NT2/D1 (cell line): Measurements from ENCODE around the gene MCCD1.
"Not testable (repeated sequence)": the region's sequence is repeated elsewhere in the genome, so short reads cannot be mapped to it uniquely, and the experiment has no call there.

Source experiments
- DNase-seq: peaks from one replicate; pipeline ENCODE4 v3.0.0-alpha.2; 2011; ENCODE audit warnings: low read depth, low spot score
- H3K27me3 ChIP-seq: 2 replicates; pipeline ENCODE4 v1.6.0; 2011; ENCODE audit warnings: mild to moderate bottlenecking; ENCODE audit not compliant: insufficient read length, insufficient read depth
- H3K36me3 ChIP-seq: 2 replicates; pipeline ENCODE4 v1.6.1; 2011; ENCODE audit warnings: mild to moderate bottlenecking, low read length, mixed read lengths; ENCODE audit not compliant: insufficient read depth, insufficient read length
- H3K4me1 ChIP-seq: 2 replicates; pipeline ENCODE4 v1.5.1; 2011; ENCODE audit not compliant: insufficient read depth, insufficient read length
- H3K4me3 ChIP-seq: 2 replicates; pipeline ENCODE4 v1.5.1; 2011; ENCODE audit warnings: low read depth; ENCODE audit not compliant: insufficient read length
- H3K9ac ChIP-seq: 2 replicates; pipeline ENCODE4 v1.6.0; 2011; ENCODE audit warnings: low read depth; ENCODE audit not compliant: insufficient read length
- H3K9me3 ChIP-seq: 2 replicates; pipeline ENCODE4 v1.5.1; 2011; ENCODE audit warnings: mild to moderate bottlenecking, low read length; ENCODE audit not compliant: insufficient read depth
- SUZ12 ChIP-seq: IDR thresholded peaks from 2 replicates; pipeline ENCODE4 v1.6.1; 2011; ENCODE audit not compliant: insufficient read length, insufficient read depth; ENCODE audit errors: extremely low read depth
- YY1 ChIP-seq: IDR thresholded peaks from 2 replicates; pipeline ENCODE4 v1.6.1; 2011; ENCODE audit not compliant: insufficient read length, insufficient read depth
- ZNF274 ChIP-seq: IDR thresholded peaks from 2 replicates; pipeline ENCODE4 v1.6.1; 2011; ENCODE audit warnings: mild to moderate bottlenecking, low read depth, low read length

MCCD1 gene, protein sequence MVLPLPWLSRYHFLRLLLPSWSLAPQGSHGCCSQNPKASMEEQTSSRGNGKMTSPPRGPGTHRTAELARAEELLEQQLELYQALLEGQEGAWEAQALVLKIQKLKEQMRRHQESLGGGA

DNA sequence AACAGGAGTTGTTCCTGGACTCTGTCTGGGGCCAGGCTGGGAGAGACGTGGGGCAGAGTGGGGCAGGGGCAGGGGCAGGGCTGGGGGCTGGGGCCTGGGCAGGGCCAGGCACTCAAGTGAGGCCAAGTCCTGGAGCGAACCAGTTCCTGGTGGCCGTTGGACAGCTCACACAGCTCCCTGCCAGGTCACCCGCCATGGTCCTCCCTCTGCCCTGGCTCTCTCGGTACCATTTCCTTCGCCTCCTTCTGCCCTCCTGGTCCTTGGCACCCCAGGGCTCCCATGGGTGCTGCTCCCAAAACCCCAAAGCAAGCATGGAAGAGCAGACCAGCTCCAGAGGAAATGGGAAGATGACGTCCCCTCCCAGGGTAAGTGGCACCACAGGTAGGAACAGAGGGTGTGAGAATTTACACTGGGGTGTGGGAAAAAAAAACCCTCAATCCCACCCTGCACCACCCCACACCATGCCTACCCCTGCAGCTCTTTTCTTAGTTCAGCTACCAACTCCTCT, at the start of gene MCCD1:
TSS of gene MCCD1 (plus strand) at position 142 of the 508 bp plus-strand sequence. CDS start at position 195, 53 bp downstream.
- no peak within 1 kb of the TSS for H3K4me3 ChIP-seq
- H3K9ac ChIP-seq, result no peak within 1 kb of the TSS
- peaks cover 44% of the 10 kb centered on the region for H3K36me3 ChIP-seq
- no peaks in the 10 kb centered on the region for H3K9me3 ChIP-seq
- H3K4me1 ChIP-seq, result no peaks in the 10 kb centered on the region
- DNase-seq, result no peak
- TF ChIP-seq ZNF274 (no peak), SUZ12 (no peak), YY1 (no peak)
- H3K27me3 ChIP-seq, result no peaks in the 10 kb centered on the region

DNA sequence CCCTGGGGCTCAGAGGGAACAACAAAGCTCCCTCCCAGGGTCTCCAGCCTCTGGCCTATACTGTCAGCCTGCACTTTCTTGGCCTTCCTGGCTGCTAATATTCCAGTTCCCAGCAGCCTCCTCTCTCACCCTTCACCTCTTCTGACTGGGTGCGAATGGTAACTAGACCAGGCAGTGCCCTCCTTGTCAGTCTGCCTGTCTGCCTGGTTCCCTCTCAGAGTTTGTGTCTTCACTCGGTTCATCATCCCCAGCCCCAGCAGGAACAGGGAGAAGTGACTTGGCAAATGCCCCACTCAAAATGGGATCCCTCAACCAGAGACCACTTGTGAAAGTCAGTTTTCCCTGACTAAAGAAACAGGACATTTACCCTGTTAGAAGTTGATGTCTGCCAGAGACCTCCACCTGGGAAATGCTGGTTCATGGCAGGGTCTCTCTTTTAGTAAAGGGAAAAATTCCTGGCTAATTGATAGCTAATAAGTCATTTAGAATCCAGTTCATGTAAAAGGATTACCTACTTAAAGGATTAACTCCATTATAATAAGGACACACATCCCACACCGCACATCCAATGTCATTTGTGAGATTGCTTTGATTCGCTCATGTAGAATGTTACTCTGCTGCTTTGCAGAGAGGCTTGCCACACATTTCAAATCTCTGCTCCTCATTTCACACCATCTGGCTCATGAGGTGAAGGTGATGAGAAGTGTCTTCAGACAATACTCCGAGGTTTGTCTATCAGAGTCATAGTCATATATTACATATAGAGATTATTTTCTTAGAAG, 49.4 kb upstream of the MCCD1 start:
- Histone ChIP-seq H3K9ac (no peak overlapping the region), H3K4me1 (no peaks in the 10 kb centered on the region), H3K9me3 (no peaks in the 10 kb centered on the region), H3K4me3 (no peak overlapping the region), H3K36me3 (no peaks in the 10 kb centered on the region), H3K27me3 (no peaks in the 10 kb centered on the region)
- TF ChIP-seq ZNF274 (no peak), YY1 (no peak), SUZ12 (no peak)
- no peak for DNase-seq

DNA sequence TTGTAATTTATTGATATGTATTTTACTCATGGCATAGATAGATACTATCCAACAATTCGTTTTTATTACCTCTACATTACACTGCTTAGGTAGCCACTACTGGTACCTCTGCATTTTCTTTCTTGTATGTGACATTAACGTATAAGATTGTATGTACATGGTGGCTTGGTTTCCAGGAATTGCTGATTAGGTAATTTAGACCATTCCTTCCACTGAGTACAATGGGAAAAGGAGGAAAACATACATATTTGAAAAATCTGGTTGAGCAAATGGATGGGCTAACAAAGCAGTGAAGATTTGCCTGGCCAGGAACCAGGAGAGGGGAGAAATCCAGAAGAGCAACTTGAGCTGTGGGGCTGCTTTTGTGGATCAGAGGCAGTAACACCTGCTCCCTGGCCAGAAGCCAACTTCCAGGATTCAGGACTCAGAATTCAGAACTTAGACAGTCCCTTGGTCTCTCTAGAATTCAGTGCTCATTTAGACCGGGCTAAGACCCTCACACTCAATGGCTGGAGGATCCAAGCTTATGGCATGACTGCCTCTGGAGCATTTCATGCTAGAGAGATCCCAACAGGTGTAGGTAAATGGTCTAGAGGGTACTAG, 48.7 kb upstream of the MCCD1 start:
- H3K27me3 ChIP-seq, result no peaks in the 10 kb centered on the region
- TF ChIP-seq SUZ12, result no peak
- no peak for TF ChIP-seq ZNF274
- no peak for TF ChIP-seq YY1
- H3K9me3 ChIP-seq, result no peaks in the 10 kb centered on the region
- no peaks in the 10 kb centered on the region for H3K4me1 ChIP-seq
- no peak overlapping the region for H3K9ac ChIP-seq
- no peak overlapping the region for H3K4me3 ChIP-seq
- DNase-seq, result no peak
- H3K36me3 ChIP-seq, result no peaks in the 10 kb centered on the region

DNA sequence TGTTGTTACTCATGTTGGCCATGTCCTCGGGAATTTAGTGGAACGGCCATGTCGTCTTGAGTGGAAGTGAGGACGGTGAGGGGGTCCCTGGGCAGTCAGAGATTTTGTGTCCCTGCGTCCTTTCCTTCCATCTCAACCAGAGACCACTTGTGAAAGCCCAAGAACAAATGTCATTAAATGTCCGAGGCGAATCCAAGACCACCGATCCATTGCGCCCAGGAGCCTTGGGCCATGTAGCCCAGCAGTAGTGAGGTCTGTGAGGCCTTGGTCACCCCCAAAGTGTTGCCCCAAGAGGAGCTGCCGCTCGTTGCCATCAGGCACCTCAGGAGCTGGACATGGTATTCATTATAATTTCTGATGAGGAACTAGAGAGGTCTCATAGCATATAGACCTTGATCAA, 48.2 kb upstream of the MCCD1 start:
- Histone ChIP-seq H3K4me1 (no peaks in the 10 kb centered on the region), H3K4me3 (no peak overlapping the region), H3K9me3 (no peaks in the 10 kb centered on the region), H3K9ac (no peak overlapping the region), H3K27me3 (no peaks in the 10 kb centered on the region), H3K36me3 (no peaks in the 10 kb centered on the region)
- no peak for DNase-seq
- TF ChIP-seq SUZ12, result no peak
- TF ChIP-seq ZNF274, result no peak
- TF ChIP-seq YY1, result no peak

DNA sequence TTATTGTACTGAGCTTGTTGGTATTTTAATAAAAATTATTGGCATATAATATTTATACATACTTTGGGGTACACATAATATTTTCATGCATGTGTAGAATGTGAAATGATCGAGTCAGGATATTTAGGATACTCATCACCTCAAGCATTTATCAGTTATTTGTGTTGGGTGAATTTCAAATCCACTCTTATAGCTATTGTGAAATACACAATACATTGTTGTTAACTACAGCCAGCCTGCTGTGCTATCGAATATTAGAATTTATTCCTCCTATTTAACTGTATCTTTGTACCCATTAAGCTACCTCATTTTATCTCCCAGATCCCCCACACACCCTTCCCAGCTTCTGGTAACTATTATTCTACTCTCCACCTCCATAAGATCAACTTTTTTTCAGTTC, 45.4 kb upstream of the MCCD1 start:
- no peak overlapping the region for H3K4me3 ChIP-seq
- DNase-seq, result no peak
- H3K36me3 ChIP-seq, result no peaks in the 10 kb centered on the region
- no peak overlapping the region for H3K9ac ChIP-seq
- no peaks in the 10 kb centered on the region for H3K27me3 ChIP-seq
- H3K4me1 ChIP-seq, result no peaks in the 10 kb centered on the region
- no peak for TF ChIP-seq SUZ12
- TF ChIP-seq YY1, result no peak
- TF ChIP-seq ZNF274, result no peak
- no peaks in the 10 kb centered on the region for H3K9me3 ChIP-seq

DNA sequence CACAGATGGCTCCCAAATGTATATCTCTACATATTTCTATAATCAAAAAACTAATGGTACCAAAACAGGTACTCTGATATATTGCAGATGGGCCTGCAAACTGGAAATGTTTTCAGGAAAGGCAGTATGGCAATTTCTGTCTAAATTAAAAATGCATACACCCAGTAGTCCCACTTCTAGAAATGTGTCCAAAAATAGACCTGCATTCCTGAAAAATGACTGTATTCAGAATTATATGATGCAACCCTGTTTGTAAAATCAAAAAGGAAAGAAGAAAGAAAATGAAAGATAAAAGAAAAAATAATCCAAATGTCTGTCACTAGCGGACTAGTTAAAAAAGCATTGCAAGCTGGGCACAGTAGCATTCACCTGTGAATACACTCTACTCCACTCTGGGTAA, 43.7 kb upstream of the MCCD1 start:
- no peak overlapping the region for H3K9ac ChIP-seq
- no peak for TF ChIP-seq SUZ12
- no peak for TF ChIP-seq ZNF274
- TF ChIP-seq YY1, result no peak
- DNase-seq, result no peak
- no peaks in the 10 kb centered on the region for H3K36me3 ChIP-seq
- no peaks in the 10 kb centered on the region for H3K9me3 ChIP-seq
- no peaks in the 10 kb centered on the region for H3K27me3 ChIP-seq
- H3K4me3 ChIP-seq, result no peak overlapping the region
- no peaks in the 10 kb centered on the region for H3K4me1 ChIP-seq

DNA sequence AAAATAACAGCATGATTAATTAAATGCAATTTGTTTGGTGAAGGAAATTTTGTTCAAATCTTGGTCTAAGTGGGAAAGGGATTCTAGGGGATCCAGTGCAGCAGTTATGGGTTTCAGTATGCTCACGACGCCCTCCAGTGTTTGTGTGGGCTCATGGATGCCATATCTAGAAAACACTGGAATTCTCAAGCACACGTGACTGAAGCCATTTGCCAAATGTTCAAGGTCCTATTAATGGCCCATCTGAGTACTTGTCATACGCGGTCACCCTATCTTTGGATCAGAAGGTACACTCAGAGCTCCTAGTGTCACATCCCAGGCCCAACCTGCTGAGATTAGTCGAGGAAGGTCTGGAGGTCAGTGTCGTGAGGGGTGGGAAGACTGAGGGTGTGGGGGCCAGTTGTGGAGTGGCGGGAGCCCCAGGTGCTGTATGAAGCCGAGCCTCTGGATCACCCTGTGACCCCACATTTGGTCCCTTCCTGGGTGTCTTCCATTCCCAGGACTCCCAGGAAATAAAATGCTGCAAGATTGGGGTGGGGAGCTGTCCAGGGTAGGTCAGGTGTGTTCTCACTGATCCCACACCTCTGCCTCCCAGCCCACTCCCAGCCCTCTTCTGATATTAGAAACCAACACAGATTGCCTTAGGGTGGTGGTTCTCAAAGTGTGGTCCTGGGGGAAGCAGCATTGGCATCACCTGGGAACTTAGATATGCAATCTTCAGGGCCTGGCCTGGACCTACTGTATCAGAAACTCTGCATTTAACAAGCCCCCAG, 42.5 kb upstream of the MCCD1 start:
- H3K9me3 ChIP-seq, H3K4me3 ChIP-seq, H3K4me1 ChIP-seq, H3K27me3 ChIP-seq, H3K9ac ChIP-seq, H3K36me3 ChIP-seq, DNase-seq: not testable (repeated sequence)

DNA sequence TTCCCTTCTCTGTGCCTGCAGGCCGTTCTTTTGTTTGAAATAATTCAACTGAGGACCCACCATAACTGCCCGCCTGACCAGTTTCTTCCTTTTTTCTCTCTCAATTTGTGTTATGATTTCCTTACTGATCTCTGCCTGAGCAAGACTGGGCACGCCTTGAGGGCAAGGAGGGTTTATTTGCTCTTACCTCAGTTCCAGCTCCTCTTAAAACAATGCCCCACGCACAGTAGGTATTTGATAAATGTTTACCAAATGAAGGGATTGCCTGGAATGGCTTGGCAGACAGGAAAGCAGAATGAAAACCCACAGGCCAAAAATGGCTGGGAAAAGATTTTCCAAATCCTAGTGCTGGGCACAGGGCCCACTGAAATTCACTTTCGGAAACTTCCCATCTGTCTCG, 41.1 kb upstream of the MCCD1 start:
- H3K9me3 ChIP-seq, H3K4me3 ChIP-seq, DNase-seq, H3K27me3 ChIP-seq, H3K36me3 ChIP-seq, H3K9ac ChIP-seq, H3K4me1 ChIP-seq: not testable (repeated sequence)
